Measurements from ENCODE around the gene EOLA1. TPM values are rescaled to one million over a fixed set of nuclear protein-coding genes. Genes with fewer than 3 reads are reported as not detected.
"Not testable (repeated sequence)": the region's sequence is repeated elsewhere in the genome, so short reads cannot be mapped to it uniquely, and the experiment has no call there.

The EOLA1 gene
- polyA plus RNA-seq, 2 of the 4 experiments (the other 2 are of a cell fraction): 14.5 to 23.3 TPM

GRCh38 chrX:149503446-149503845, 37.4 kb upstream of the EOLA1 start:
- TF ChIP-seq GATA3 (IDR thresholded peaks at IDR 0.05; ENCODE audit: borderline replicate concordance): peak; percentile 50; the same call in 1 of the 2 replicates
- ChIA-PET POLR2A (interaction anchor here (2.8 kb wide), 1 partner anchor 19 kb away, joined by 13 read pairs; no protein-coding TSS in a partner anchor), CTCF (interaction anchor here (1.0 to 1.5 kb wide), 2 partner anchors 12 kb away, joined by 4 read pairs; no protein-coding TSS in a partner anchor)
- FAIRE-seq (peak; percentile 100), ATAC-seq (peak; percentile 79 to 81), DNase-seq (ENCODE audit: low read depth in 1 of 2, low spot score in 1 of 2) (peak in 1 of 2 experiments; percentile 78)
- not testable (repeated sequence) for H3K9me3 ChIP-seq
- Histone ChIP-seq H3K4me1 (peaks cover 16% of the 10 kb centered on the region; the same call in 2 of the 3 replicates), H3K4me2 (peak overlapping the region; percentile 97), H3K27ac (peak overlapping the region; percentile 83 to 98; a peak in 5 of 6 replicates), H3K4me3 (peak overlapping the region; percentile 65; the same call in 1 of the 3 replicates)
- no CpG with 5 or more reads among the region's 10 CpGs for WGBS (ENCODE audit: missing lambda C conversion rate)

DNA sequence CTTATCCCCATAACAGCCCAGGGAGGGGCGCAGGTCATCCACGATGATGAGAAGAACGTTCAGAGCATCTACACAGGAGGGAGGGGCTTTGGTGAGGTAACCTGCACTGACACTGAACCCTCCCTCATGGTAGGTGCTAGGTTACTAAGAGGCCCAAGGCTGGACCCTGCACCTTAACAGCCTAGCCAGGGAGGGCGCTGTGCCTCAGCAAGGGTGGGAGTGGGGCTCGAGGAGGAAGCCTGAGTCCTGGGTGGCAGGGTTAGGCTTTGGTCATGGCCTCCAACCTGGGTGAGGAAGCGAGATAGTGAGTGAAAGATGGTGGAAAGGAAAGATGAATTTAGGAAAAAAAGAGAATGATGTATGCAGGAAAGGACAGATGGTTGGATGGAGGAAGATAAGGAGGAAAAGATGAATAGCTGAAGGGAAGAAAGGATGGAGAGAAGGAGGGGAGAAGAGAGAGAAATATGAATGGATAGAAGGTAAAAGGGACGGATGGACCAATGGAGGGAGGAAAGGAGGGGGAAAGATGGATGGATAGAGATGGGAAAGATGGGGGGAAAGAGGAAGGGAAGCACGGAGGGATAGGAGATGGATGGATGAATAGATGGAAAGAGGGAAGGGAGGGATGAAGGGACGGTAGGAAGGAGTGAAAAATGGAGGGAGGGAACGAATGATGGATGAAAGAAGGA, 36.4 kb upstream of the EOLA1 start:
- peak overlapping the region; percentile 65 for H3K4me3 ChIP-seq
- H3K27ac ChIP-seq: peak overlapping the region; percentile 83 to 98
- peak overlapping the region; percentile 97 for H3K4me2 ChIP-seq
- ChIA-PET POLR2A (interaction anchor here (1.3 to 2.8 kb wide), 3 partner anchors 9 to 36 kb away, joined by 13 to 24 read pairs (median 22); partner anchors contain the start of gene EOLA1), CTCF (interaction anchor here (1.0 to 1.5 kb wide), 2 partner anchors 11 to 13 kb away, joined by 4 read pairs; no protein-coding TSS in a partner anchor)
- no peak for FAIRE-seq
- no peaks in the 10 kb centered on the region for H3K9me3 ChIP-seq
- DNase-seq (ENCODE audit: low read depth in 1 of 2, low spot score in 1 of 2): peak; percentile 36 to 78
- WGBS (ENCODE audit: missing lambda C conversion rate): 4% methylated on average over 7 of the region's 10 CpGs
- TF ChIP-seq BHLHE40 (IDR thresholded peaks at IDR 0.05; ENCODE audit: low read depth, low read length) (no peak), JUNB (IDR thresholded peaks at IDR 0.05) (no peak), PHF8 (IDR thresholded peaks at IDR 0.05; ENCODE audit: borderline replicate concordance, low read depth) (no peak), ESRRA (IDR thresholded peaks at IDR 0.05; ENCODE audit: borderline replicate concordance, low read length) (no peak), HOXB5 (CRISPR knock-in tag; IDR thresholded peaks at IDR 0.05) (no peak), CBX8 (IDR thresholded peaks at IDR 0.05) (no peak), POLR2AphosphoS2 (conservative IDR thresholded peaks at IDR 0.05; ENCODE audit: low read length) (no peak), POLR2A (IDR thresholded peaks at IDR 0.05; ENCODE audit: low read length) (no peak)
- H3K4me1 ChIP-seq: peaks cover 16% of the 10 kb centered on the region; the same call in 2 of the 3 replicates
- ATAC-seq: peak; percentile 66 to 77

GRCh38 chrX:149504915-149505651, 35.7 kb upstream of the EOLA1 start, which contains the start of gene IDS:
TSS of gene IDS (minus strand) at chrX:149505306. CDS start at chrX:149505137, 169 bp downstream.
- H3K27ac ChIP-seq: peak within 1 kb of the TSS; percentile 83 to 98
- peak; percentile 89 for FAIRE-seq
- ATAC-seq: peak; percentile 88 to 92
- H3K4me1 ChIP-seq: peaks cover 16% of the 10 kb centered on the region; the same call in 2 of the 3 replicates
- ChIA-PET CTCF (interaction anchor here (1.5 kb wide), 2 partner anchors 10 to 15 kb away, joined by 3 to 4 read pairs; no protein-coding TSS in a partner anchor), POLR2A (interaction anchor here (0.7 to 2.8 kb wide), 6 partner anchors 9 to 433 kb away, joined by 4 to 24 read pairs (median 10); partner anchors contain the start of genes EOLA1 and EOLA2)
- under 1% methylated on average over 19 of the region's 54 CpGs for WGBS (ENCODE audit: missing lambda C conversion rate)
- peak; percentile 80 to 88 for DNase-seq (ENCODE audit: low read depth in 1 of 2, low spot score in 1 of 2)
- no peaks in the 10 kb centered on the region for H3K9me3 ChIP-seq
- H3K4me3 ChIP-seq: peak within 1 kb of the TSS; percentile 65
- peak within 1 kb of the TSS; percentile 97 for H3K4me2 ChIP-seq
- no peak for TF ChIP-seq MAFK (IDR thresholded peaks at IDR 0.05; ENCODE audit: partially characterized antibody)
- no peak for TF ChIP-seq EHMT2 (IDR thresholded peaks at IDR 0.05; ENCODE audit: low read depth)
- TF ChIP-seq ZC3H11A (IDR thresholded peaks at IDR 0.05): no peak
- no peak for TF ChIP-seq GATA3 (IDR thresholded peaks at IDR 0.05; ENCODE audit: borderline replicate concordance)
- TF ChIP-seq SMC3 (IDR thresholded peaks at IDR 0.05): no peak
- no peak for TF ChIP-seq RNF2 (IDR thresholded peaks at IDR 0.05; ENCODE audit: borderline replicate concordance, low read depth)
- no peak for TF ChIP-seq RARB (CRISPR knock-in tag; IDR thresholded peaks at IDR 0.05)
- TF ChIP-seq EP300 (IDR thresholded peaks at IDR 0.05): no peak
- no peak for TF ChIP-seq ZFP36 (IDR thresholded peaks at IDR 0.05; ENCODE audit: borderline replicate concordance, partially characterized antibody)
- TF ChIP-seq ESRRA (IDR thresholded peaks at IDR 0.05; ENCODE audit: borderline replicate concordance, low read length): no peak
- peak; percentile 99 for TF ChIP-seq PHF8 (IDR thresholded peaks at IDR 0.05; ENCODE audit: borderline replicate concordance, low read depth)
- TF ChIP-seq CHD2 (IDR thresholded peaks at IDR 0.05; ENCODE audit: low read length, partially characterized antibody): no peak
- no peak for TF ChIP-seq BHLHE40 (IDR thresholded peaks at IDR 0.05; ENCODE audit: low read depth, low read length)
- TF ChIP-seq TP53 (CRISPR knock-in tag; IDR thresholded peaks at IDR 0.05): no peak
- peak; percentile 19; the same call in 1 of the 2 replicates for TF ChIP-seq MAX (IDR thresholded peaks at IDR 0.05)
- TF ChIP-seq RFX5 (IDR thresholded peaks at IDR 0.05): no peak
- no peak for TF ChIP-seq HOXA7 (CRISPR knock-in tag; IDR thresholded peaks at IDR 0.05)
- no peak for TF ChIP-seq SREBF2 (IDR thresholded peaks at IDR 0.05)
- 0 out of 4 replicates have a peak, but pooled peaks of 1 of the 2 experiments have one; percentile 17 for TF ChIP-seq CEBPB (IDR thresholded peaks at IDR 0.05)
- no peak for TF ChIP-seq NR3C1 (IDR thresholded peaks at IDR 0.05)
- TF ChIP-seq, protein P1, sequence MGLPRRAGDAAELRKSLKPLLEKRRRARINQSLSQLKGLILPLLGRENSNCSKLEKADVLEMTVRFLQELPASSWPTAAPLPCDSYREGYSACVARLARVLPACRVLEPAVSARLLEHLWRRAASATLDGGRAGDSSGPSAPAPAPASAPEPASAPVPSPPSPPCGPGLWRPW (IDR thresholded peaks at IDR 0.05): no peak
- no peak for TF ChIP-seq EHF (CRISPR knock-in tag; IDR thresholded peaks at IDR 0.05)
- TF ChIP-seq FOSL2 (IDR thresholded peaks at IDR 0.05): no peak
- peak; percentile 28; the same call in 1 of the 2 replicates for TF ChIP-seq FOSL2 (CRISPR knock-in tag; IDR thresholded peaks at IDR 0.05)
- no peak for TF ChIP-seq PBX3 (IDR thresholded peaks at IDR 0.05)
- no peak for TF ChIP-seq CTCF (IDR thresholded peaks at IDR 0.05)
